ENCODE data around the gene NME7. TPM values are rescaled to one million over a fixed set of nuclear protein-coding genes. Genes with fewer than 3 reads are reported as not detected.

NME7 gene
- total and polyA plus RNA-seq, 2 experiments from 2014 or later = 39.1 to 48.5 TPM

DNA sequence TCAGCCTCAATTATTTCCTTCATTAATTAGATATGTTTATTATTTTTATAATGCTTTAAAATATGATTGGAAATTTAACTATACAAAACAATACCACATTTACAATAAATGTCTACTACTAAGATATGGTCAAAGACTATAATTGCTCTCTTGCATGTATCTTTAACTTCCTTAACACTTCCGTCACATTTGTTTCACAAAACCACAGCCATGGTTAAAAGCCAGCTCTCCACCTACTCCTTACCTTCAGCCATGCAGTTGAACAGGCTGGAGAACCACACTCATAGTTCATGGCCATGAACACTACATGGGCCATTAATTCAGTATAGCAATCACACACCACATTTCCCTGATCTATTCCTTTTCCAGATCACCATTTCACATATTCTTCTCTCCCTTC, 72.2 kb downstream of the NME7 start (continued):
- TF ChIP-seq, protein P1, sequence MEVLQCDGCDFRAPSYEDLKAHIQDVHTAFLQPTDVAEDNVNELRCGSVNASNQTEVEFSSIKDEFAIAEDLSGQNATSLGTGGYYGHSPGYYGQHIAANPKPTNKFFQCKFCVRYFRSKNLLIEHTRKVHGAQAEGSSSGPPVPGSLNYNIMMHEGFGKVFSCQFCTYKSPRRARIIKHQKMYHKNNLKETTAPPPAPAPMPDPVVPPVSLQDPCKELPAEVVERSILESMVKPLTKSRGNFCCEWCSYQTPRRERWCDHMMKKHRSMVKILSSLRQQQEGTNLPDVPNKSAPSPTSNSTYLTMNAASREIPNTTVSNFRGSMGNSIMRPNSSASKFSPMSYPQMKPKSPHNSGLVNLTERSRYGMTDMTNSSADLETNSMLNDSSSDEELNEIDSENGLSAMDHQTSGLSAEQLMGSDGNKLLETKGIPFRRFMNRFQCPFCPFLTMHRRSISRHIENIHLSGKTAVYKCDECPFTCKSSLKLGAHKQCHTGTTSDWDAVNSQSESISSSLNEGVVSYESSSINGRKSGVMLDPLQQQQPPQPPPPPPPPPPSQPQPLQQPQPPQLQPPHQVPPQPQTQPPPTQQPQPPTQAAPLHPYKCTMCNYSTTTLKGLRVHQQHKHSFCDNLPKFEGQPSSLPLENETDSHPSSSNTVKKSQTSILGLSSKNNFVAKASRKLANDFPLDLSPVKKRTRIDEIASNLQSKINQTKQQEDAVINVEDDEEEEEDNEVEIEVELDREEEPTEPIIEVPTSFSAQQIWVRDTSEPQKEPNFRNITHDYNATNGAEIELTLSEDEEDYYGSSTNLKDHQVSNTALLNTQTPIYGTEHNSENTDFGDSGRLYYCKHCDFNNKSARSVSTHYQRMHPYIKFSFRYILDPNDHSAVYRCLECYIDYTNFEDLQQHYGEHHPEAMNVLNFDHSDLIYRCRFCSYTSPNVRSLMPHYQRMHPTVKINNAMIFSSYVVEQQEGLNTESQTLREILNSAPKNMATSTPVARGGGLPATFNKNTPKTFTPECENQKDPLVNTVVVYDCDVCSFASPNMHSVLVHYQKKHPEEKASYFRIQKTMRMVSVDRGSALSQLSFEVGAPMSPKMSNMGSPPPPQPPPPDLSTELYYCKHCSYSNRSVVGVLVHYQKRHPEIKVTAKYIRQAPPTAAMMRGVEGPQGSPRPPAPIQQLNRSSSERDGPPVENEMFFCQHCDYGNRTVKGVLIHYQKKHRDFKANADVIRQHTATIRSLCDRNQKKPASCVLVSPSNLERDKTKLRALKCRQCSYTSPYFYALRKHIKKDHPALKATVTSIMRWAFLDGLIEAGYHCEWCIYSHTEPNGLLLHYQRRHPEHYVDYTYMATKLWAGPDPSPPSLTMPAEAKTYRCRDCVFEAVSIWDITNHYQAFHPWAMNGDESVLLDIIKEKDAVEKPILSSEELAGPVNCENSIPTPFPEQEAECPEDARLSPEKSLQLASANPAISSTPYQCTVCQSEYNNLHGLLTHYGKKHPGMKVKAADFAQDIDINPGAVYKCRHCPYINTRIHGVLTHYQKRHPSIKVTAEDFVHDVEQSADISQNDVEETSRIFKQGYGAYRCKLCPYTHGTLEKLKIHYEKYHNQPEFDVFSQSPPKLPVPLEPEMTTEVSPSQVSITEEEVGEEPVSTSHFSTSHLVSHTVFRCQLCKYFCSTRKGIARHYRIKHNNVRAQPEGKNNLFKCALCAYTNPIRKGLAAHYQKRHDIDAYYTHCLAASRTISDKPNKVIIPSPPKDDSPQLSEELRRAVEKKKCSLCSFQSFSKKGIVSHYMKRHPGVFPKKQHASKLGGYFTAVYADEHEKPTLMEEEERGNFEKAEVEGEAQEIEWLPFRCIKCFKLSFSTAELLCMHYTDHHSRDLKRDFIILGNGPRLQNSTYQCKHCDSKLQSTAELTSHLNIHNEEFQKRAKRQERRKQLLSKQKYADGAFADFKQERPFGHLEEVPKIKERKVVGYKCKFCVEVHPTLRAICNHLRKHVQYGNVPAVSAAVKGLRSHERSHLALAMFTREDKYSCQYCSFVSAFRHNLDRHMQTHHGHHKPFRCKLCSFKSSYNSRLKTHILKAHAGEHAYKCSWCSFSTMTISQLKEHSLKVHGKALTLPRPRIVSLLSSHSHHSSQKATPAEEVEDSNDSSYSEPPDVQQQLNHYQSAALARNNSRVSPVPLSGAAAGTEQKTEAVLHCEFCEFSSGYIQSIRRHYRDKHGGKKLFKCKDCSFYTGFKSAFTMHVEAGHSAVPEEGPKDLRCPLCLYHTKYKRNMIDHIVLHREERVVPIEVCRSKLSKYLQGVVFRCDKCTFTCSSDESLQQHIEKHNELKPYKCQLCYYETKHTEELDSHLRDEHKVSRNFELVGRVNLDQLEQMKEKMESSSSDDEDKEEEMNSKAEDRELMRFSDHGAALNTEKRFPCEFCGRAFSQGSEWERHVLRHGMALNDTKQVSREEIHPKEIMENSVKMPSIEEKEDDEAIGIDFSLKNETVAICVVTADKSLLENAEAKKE (CRISPR knock-in tag; IDR thresholded peaks at IDR 0.05) = no peak
- no peak for TF ChIP-seq CREB1 (CRISPR knock-in tag; IDR thresholded peaks at IDR 0.05; ENCODE audit: low read depth)
- TF ChIP-seq, protein P2, sequence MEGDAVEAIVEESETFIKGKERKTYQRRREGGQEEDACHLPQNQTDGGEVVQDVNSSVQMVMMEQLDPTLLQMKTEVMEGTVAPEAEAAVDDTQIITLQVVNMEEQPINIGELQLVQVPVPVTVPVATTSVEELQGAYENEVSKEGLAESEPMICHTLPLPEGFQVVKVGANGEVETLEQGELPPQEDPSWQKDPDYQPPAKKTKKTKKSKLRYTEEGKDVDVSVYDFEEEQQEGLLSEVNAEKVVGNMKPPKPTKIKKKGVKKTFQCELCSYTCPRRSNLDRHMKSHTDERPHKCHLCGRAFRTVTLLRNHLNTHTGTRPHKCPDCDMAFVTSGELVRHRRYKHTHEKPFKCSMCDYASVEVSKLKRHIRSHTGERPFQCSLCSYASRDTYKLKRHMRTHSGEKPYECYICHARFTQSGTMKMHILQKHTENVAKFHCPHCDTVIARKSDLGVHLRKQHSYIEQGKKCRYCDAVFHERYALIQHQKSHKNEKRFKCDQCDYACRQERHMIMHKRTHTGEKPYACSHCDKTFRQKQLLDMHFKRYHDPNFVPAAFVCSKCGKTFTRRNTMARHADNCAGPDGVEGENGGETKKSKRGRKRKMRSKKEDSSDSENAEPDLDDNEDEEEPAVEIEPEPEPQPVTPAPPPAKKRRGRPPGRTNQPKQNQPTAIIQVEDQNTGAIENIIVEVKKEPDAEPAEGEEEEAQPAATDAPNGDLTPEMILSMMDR (conservative IDR thresholded peaks at IDR 0.05; ENCODE audit: low read depth in 2 of 2) = no peak
- TF ChIP-seq ETS1 (IDR thresholded peaks at IDR 0.05) = no peak
- TF ChIP-seq EZH2phosphoT487 (IDR thresholded peaks at IDR 0.05; ENCODE audit: unreplicated experiment) = no peak
- no peak for TF ChIP-seq STAT1 (IDR thresholded peaks at IDR 0.05; ENCODE audit: unreplicated experiment)
- no peak for TF ChIP-seq ZNF331 (CRISPR knock-in tag; IDR thresholded peaks at IDR 0.05; ENCODE audit: low read depth)
- TF ChIP-seq POLR2AphosphoS5 (IDR thresholded peaks at IDR 0.05; ENCODE audit: low read depth) = no peak
- no peak for TF ChIP-seq NANOG (IDR thresholded peaks at IDR 0.05; ENCODE audit: borderline replicate concordance)
